SK-N-MC (cell line): Measurements from ENCODE around the gene RIMS1.

ENCODE experiments used
- DNase-seq: peaks from one replicate; pipeline ENCODE4 v3.0.0-alpha.2; 2011; ENCODE audit warnings: low read depth, low spot score
- H3K27ac ChIP-seq: fragments of 200-600 bp; sonication (generic); 2 replicates; pipeline ENCODE4 v1.5.1; 2016; ENCODE audit warnings: mixed run types
- H3K36me3 ChIP-seq: fragments of 200-600 bp; sonication (generic); 2 replicates; pipeline ENCODE4 v1.6.1; 2017; ENCODE audit warnings: antibody characterized with exemption, low read length, mixed read lengths; ENCODE audit not compliant: insufficient read depth
- H3K4me3 ChIP-seq: fragments of 200-600 bp; sonication (generic); 2 replicates; pipeline ENCODE4 v1.5.1; 2016
- H3K9ac ChIP-seq: fragments of 200-600 bp; sonication (generic); 2 replicates; pipeline ENCODE4 v1.8.0; 2017; ENCODE audit warnings: mixed run types, mixed read lengths; ENCODE audit not compliant: insufficient read length
- H3K9me3 ChIP-seq: fragments of 200-600 bp; sonication (generic); 2 replicates; pipeline ENCODE4 v1.6.1; 2017; ENCODE audit warnings: low read depth, mild to moderate bottlenecking, antibody characterized with exemption, low read length, moderate library complexity, mixed read lengths
- EZH2 ChIP-seq: fragments of 200-600 bp; sonication (generic); IDR thresholded peaks from one replicate; pipeline ENCODE4 v1.6.1; 2017; ENCODE audit warnings: antibody characterized with exemption
- FOXP2 ChIP-seq: optimal IDR thresholded peaks from 2 replicates; pipeline ENCODE3; 2011; ENCODE audit warnings: mild to moderate bottlenecking, moderate library complexity; ENCODE audit not compliant: insufficient read depth; ENCODE audit errors: extremely low read length, control extremely low read depth
- POLR2AphosphoS5 ChIP-seq: IDR thresholded peaks from 2 replicates; pipeline ENCODE4 v1.6.1; 2012; ENCODE audit warnings: mild to moderate bottlenecking, low read depth, low read length, borderline replicate concordance

The RIMS1 gene

DNA sequence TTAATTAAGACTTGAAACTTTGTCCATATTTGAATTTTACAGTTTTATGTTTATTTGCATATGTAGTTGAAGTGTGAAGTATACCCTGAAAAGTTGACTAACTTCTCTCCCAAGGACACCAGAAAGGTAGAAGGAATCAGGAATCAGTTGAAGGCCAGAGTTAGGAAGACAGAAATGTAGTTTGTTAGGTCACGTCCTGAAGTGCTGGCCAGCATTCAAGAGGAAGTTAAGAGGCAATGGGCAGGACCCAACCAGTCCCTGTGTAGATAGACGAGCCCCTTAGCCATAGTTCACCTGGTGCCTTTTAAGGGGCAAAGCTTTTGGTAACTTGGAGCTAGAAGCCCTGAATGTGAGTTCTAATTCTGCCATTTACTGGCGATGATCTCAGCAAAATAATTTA, 485.1 kb downstream of the RIMS1 start:
- Histone ChIP-seq H3K27ac (no peak overlapping the region), H3K9ac (no peak overlapping the region), H3K4me3 (no peak overlapping the region), H3K36me3 (no peaks in the 10 kb centered on the region), H3K9me3 (no peaks in the 10 kb centered on the region)
- no peak for DNase-seq
- TF ChIP-seq POLR2AphosphoS5 (no peak), EZH2 (no peak), FOXP2 (no peak)

DNA sequence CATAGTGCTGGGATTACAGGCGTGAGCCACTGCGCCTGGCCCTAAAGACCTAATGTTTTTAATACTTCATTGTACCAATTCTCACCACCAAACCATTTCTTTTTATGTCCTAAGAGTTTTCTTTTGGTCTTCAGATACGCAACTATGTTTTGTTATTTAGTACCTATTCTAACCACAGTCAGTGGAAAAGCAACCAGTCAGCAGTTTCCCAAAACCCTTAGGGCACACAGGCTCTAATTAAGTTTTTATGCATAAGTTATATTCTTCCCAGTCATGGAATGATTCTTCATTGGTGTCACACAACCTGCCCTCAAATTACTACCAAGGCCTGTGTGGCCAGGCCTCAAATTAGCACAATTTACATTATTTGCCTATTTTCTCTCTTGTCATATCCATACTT, 487.8 kb downstream of the RIMS1 start:
- peak; percentile 72 for DNase-seq
- no peaks in the 10 kb centered on the region for H3K36me3 ChIP-seq
- peak overlapping the region; percentile 25; the same call in 1 of the 2 replicates for H3K4me3 ChIP-seq
- no peak overlapping the region; the same call in 1 of the 2 replicates for H3K27ac ChIP-seq
- no peak overlapping the region for H3K9ac ChIP-seq
- TF ChIP-seq FOXP2 (no peak), POLR2AphosphoS5 (peak; percentile 31; the same call in 1 of the 2 replicates)
- no peaks in the 10 kb centered on the region for H3K9me3 ChIP-seq

DNA sequence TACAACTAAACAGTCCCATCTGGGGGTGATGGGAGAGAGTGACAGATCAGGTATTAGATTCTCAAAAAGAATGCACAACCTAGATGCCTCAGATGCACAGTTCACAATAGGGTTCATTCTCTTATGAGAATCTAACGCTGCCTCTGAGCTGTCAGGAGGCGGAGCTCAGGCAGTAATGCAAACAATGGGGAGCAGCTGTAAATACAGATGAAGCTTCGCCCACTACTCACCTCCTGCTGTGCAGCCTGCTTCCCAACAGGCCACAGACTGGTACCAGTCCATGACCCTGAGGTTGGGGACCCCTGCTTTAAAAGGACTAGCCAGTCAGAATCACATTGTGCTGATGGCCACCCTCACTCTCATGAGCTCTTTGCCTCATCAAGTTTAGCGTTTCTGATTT, 488.5 kb downstream of the RIMS1 start:
- no peaks in the 10 kb centered on the region for H3K36me3 ChIP-seq
- H3K9me3 ChIP-seq, result no peaks in the 10 kb centered on the region
- no peak overlapping the region for H3K27ac ChIP-seq
- H3K9ac ChIP-seq, result no peak overlapping the region
- DNase-seq, result no peak
- TF ChIP-seq POLR2AphosphoS5, result no peak
- TF ChIP-seq EZH2, result no peak
- TF ChIP-seq FOXP2, result no peak
- no peak overlapping the region for H3K4me3 ChIP-seq

DNA sequence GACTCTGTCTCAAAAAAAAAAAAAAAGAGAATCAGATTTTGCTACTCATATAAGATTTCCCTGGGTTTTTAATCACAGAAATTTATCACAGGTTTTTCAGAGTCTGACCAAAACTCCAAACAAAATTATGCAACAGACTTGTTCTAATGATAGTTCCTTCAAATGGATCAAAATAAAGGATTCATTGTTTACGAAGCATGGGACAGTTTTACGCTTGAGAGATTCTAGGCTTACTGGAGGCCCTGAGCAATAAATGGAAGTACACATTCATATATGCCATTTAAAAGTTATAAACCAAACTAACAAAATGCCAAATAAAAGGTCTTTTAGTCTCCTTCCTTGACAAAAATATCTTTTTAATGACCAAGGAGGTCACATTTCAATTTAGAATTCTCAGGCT, 490.4 kb downstream of the RIMS1 start:
- no peak for TF ChIP-seq EZH2
- no peak for TF ChIP-seq FOXP2
- TF ChIP-seq POLR2AphosphoS5, result no peak
- no peak for DNase-seq
- Histone ChIP-seq H3K4me3 (no peak overlapping the region), H3K36me3 (no peaks in the 10 kb centered on the region), H3K27ac (no peak overlapping the region), H3K9ac (no peak overlapping the region), H3K9me3 (no peaks in the 10 kb centered on the region)

DNA sequence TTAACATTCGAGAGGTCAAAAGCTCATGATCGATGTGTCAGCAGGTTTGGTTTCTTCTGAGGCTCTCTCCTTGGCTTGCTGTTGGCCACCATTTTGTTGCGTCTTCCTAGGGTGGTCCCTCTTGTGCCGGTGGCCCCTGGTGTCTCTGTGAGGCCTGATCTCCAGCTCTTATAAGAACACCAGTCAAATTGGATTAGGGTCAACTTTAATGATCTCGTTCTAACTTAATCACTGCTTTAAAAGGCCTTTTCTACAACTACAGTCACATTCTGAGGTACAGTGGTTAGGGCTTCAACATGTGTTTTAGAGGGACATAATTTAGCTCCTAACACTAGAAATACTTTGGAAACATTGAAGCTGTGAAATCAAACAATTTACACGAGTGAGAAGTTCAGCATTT, 494.7 kb downstream of the RIMS1 start:
- DNase-seq, result no peak
- no peak overlapping the region for H3K4me3 ChIP-seq
- TF ChIP-seq FOXP2 (no peak), EZH2 (no peak), POLR2AphosphoS5 (no peak)
- H3K9me3 ChIP-seq, result no peaks in the 10 kb centered on the region
- no peak overlapping the region for H3K27ac ChIP-seq
- H3K9ac ChIP-seq, result no peak overlapping the region
- H3K36me3 ChIP-seq, result no peaks in the 10 kb centered on the region

DNA sequence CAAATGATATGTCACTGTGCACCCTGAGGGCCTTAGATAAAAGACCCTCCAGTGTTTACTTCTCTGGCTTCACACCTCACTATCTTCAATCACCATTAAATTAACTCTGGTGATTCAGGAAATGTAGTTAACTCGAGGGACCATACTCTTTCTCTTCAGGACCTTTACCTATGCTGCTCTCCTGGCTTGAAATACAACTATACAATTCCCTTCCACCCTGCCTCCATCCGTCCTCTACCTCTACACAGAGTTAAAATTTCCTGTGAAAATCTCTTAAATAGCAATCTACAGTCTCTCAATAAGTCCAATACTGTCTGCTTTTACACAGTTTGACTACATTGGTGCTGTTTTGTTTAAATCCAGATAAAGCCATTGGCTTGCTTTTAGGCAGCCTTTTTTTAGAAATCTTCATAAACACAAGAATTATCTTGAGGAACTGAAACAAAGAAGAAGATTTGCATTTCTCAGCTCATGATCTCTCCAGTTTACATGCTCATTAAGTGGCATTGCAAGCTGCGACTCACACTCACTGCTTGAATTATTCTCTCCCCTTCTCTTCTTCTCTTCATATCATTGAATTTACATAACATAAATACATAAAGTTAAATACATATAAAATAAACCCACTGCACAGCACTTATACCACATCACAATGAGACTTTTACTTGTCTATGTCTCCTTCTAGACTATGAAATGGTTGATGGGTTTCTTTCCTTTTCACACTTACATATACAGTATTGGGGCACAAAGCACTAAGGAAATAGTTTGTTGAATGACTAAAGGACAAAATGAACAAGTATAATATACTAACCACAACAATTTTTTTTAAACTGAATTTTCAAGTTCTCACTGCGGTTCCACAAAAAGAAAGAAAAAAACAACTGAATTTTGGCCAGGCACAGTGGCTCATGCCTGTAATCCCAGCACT, 496.5 kb downstream of the RIMS1 start:
- Histone ChIP-seq H3K4me3 (no peak overlapping the region), H3K9ac (no peak overlapping the region), H3K9me3 (no peaks in the 10 kb centered on the region), H3K27ac (no peak overlapping the region), H3K36me3 (no peaks in the 10 kb centered on the region)
- TF ChIP-seq POLR2AphosphoS5 (no peak), EZH2 (no peak)
- no peak for DNase-seq

DNA sequence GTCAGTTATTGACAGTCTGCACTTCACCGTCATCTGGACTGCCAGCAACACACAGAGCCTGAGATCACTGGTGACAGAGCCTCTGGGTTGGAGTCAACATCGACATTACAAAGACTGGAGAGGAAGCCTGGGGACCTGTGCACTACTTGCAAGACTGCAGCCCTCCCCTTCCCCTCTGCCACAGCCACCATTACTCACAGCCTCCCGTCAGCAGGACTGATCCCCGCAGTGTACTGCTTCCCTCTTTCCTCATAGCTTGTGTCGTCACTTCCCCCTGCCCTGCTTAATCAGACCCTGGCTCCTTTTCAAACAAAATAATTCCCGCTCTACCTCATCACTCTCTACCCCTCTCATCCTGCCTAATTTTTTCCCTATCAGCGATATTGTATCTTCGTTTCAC, 500.0 kb downstream of the RIMS1 start:
- TF ChIP-seq POLR2AphosphoS5 (no peak), EZH2 (no peak), FOXP2 (no peak)
- Histone ChIP-seq H3K9me3 (no peaks in the 10 kb centered on the region), H3K36me3 (no peaks in the 10 kb centered on the region), H3K9ac (no peak overlapping the region), H3K4me3 (no peak overlapping the region), H3K27ac (no peak overlapping the region)
- DNase-seq, result no peak

DNA sequence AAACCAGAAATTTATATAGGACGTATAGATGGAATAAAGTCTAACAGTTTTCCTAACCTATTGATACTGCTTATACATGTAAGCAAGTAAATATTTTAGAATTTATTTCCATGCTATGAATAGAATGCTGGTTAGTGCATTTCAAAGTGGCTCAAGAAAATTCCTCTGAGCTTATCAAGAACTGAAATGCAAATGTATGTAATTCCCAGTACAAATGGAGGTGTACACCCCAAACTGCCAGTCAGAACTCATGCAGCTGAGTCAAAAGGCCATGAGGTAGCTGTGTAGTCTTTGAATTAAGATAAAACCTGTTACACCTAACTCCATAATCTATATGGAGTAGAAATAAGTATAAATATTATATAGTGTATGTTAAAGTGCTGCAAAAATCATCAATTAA, 503.3 kb downstream of the RIMS1 start:
- no peaks in the 10 kb centered on the region for H3K9me3 ChIP-seq
- no peak for DNase-seq
- no peaks in the 10 kb centered on the region for H3K36me3 ChIP-seq
- TF ChIP-seq EZH2, result no peak
- no peak for TF ChIP-seq FOXP2
- no peak for TF ChIP-seq POLR2AphosphoS5
- no peak overlapping the region for H3K4me3 ChIP-seq
- H3K27ac ChIP-seq, result no peak overlapping the region
- no peak overlapping the region for H3K9ac ChIP-seq
